Stimulated activated naive CD8-positive, alpha-beta T cell treated with anti-CD3 and anti-CD28 coated beads, Interleukin-15, Interleukin-2, amounts not matched to agents 100 ng/mL and 50 ng/mL, for 24 hours (primary cell): ENCODE results near the gene RAPGEF5.
A peak's percentile ranks its signal among the peaks of the same experiment; 100 is the strongest.

Experiments
- H3K27ac Mint-ChIP-seq: one replicate; pipeline ENCODE4 v1.8.0; 2021; ENCODE audit warnings: mild to moderate bottlenecking, mixed read lengths
- H3K27me3 Mint-ChIP-seq: one replicate; pipeline ENCODE4 v1.8.0; 2021; ENCODE audit warnings: mixed read lengths
- H3K36me3 Mint-ChIP-seq: one replicate; pipeline ENCODE4 v1.8.0; 2021; ENCODE audit warnings: low read depth, mixed read lengths
- H3K4me1 Mint-ChIP-seq: one replicate; pipeline ENCODE4 v1.8.0; 2021; ENCODE audit warnings: low read depth, mixed read lengths
- H3K4me3 Mint-ChIP-seq: one replicate; pipeline ENCODE4 v1.8.0; 2021; ENCODE audit warnings: mild to moderate bottlenecking, mixed read lengths
- H3K9me3 Mint-ChIP-seq: one replicate; pipeline ENCODE4 v1.8.0; 2021; ENCODE audit warnings: mixed read lengths

Gene RAPGEF5, protein sequence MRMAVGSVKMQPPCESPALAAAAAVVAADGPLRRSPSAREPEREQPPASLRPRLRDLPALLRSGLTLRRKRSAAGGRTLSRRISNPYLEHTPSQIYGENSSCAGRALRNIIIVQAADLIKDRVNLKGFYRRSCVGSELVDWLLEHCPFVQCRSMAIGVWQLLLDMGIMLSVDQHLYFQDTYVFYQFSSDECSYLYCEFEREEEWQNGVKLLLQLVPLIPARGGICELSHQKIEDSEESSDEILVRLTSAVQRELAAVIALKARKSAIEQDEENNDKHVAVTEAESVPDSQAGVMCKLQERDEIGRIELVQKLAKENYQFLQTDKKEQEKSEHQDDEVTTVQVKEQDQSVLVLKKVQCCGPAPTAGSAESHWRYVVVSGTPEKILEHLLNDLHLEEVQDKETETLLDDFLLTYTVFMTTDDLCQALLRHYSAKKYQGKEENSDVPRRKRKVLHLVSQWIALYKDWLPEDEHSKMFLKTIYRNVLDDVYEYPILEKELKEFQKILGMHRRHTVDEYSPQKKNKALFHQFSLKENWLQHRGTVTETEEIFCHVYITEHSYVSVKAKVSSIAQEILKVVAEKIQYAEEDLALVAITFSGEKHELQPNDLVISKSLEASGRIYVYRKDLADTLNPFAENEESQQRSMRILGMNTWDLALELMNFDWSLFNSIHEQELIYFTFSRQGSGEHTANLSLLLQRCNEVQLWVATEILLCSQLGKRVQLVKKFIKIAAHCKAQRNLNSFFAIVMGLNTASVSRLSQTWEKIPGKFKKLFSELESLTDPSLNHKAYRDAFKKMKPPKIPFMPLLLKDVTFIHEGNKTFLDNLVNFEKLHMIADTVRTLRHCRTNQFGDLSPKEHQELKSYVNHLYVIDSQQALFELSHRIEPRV

DNA sequence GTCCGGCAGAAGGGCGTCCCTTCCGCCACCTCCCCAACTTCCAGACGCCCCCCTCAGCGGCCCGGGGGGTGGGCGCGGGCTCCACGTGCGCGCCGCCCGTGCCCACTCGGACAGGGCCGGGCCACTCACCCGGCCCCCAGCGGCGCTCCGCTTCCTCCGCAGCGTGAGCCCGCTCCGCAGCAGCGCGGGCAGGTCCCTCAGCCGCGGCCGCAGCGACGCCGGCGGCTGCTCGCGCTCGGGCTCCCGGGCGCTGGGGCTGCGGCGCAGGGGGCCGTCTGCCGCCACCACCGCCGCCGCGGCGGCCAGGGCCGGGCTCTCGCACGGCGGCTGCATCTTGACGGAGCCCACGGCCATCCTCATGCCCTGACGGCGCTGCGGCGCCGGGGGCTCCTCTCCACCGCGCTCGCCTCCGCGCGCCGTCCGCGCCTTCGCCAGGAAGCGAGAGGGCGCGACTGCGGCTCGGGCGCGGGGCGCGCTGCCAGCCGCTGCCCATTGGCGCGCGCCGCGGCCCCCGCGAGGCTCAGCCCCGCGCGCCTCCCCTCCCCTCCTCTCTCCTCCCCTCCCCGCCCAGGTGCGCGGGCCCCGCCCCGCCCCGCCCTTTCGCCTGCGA lies at the start of gene RAPGEF5:
Gene RAPGEF5 (minus strand): TSS at position 454 of the 610 bp plus-strand sequence. CDS start 94 bp downstream, at position 360.
- H3K36me3 Mint-ChIP-seq, result no peaks in the 10 kb centered on the region
- H3K4me1 Mint-ChIP-seq, result no peaks in the 10 kb centered on the region
- no peak within 1 kb of the TSS for H3K27ac Mint-ChIP-seq
- H3K4me3 Mint-ChIP-seq, result peak within 1 kb of the TSS; percentile 72
- peaks cover 12% of the 10 kb centered on the region for H3K9me3 Mint-ChIP-seq
- H3K27me3 Mint-ChIP-seq, result peaks cover 44% of the 10 kb centered on the region

DNA sequence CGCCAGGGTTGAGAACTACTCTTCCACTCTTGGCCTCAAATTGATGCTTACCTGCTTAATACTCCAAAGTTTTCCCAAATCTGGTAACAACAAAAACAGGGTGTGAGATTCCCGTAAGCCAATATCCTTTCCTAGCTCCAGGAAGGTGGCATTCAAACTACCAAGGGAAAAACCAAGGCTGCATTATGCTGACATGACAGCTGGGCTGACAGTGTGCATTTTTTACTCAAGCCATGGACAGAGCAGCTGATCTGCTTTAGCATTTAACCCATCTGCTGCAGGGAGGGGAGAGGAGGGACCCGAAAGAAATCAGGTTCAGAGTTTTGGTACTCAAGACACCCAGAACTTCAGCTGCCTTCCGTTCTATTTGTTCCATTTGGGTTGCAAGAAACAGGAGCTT lies 49.8 kb upstream of the RAPGEF5 start:
- peaks cover 15% of the 10 kb centered on the region for H3K4me1 Mint-ChIP-seq
- H3K36me3 Mint-ChIP-seq, result no peaks in the 10 kb centered on the region
- no peak overlapping the region for H3K4me3 Mint-ChIP-seq
- H3K27me3 Mint-ChIP-seq, result no peaks in the 10 kb centered on the region
- no peak overlapping the region for H3K27ac Mint-ChIP-seq
- H3K9me3 Mint-ChIP-seq, result no peaks in the 10 kb centered on the region

GRCh38 chr7:22404421-22405023 lies 47.6 kb upstream of the RAPGEF5 start:
- Mint-ChIP-seq H3K4me1 (peaks cover 18% of the 10 kb centered on the region), H3K4me3 (no peak overlapping the region), H3K36me3 (no peaks in the 10 kb centered on the region), H3K27ac (no peak overlapping the region), H3K27me3 (no peaks in the 10 kb centered on the region), H3K9me3 (no peaks in the 10 kb centered on the region)

DNA sequence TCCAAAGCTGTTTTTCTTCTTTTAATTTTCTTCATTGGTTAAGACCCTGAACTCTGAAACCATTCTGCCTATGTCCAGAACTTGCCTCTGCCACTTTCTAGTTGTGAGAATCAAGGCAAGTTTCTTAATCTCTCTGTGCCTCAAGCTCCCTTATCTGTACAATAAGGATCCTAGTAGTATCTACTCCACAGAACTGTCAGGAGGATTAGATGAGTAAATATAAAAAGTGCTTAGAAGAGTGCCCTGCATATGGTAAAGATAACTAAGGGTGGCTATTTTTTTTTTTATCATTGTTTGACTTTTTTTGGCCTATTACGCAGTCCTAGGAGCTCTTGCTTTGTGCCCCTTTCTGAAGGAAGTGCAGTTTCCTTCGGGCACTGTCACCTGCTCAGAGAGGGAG lies 46.4 kb upstream of the RAPGEF5 start:
- no peaks in the 10 kb centered on the region for H3K9me3 Mint-ChIP-seq
- H3K36me3 Mint-ChIP-seq, result no peaks in the 10 kb centered on the region
- no peak overlapping the region for H3K4me3 Mint-ChIP-seq
- H3K27ac Mint-ChIP-seq, result no peak overlapping the region
- no peaks in the 10 kb centered on the region for H3K27me3 Mint-ChIP-seq
- H3K4me1 Mint-ChIP-seq, result peaks cover 18% of the 10 kb centered on the region

DNA sequence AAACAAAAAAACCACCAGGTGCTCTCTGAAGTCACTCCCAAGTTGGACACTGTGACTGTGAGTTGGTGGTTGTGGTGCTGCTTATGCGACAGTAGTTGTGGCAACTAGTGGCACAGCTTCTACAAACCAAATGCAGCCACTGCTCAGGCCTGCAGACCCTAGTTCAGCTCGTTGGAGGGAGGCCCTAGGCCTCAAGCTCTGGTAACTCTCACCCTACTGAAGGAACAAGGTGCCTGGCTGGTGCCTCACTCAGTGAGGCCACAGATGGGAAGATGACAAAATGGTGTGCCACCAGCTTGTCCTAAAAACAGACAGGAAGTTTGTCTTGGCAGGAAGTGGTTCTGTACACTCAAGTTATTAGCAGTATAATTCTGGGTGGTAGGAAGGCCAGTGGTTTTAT lies 45.3 kb upstream of the RAPGEF5 start:
- no peaks in the 10 kb centered on the region for H3K27me3 Mint-ChIP-seq
- H3K9me3 Mint-ChIP-seq, result no peaks in the 10 kb centered on the region
- no peak overlapping the region for H3K4me3 Mint-ChIP-seq
- peaks cover 18% of the 10 kb centered on the region for H3K4me1 Mint-ChIP-seq
- H3K27ac Mint-ChIP-seq, result no peak overlapping the region
- no peaks in the 10 kb centered on the region for H3K36me3 Mint-ChIP-seq

- H3K27ac Mint-ChIP-seq, result no peak overlapping the region
- H3K9me3 Mint-ChIP-seq, result no peaks in the 10 kb centered on the region
- H3K4me1 Mint-ChIP-seq, result peaks cover 18% of the 10 kb centered on the region
Measured at GRCh38 chr7:22400936-22401553, 44.1 kb upstream of the RAPGEF5 start.

DNA sequence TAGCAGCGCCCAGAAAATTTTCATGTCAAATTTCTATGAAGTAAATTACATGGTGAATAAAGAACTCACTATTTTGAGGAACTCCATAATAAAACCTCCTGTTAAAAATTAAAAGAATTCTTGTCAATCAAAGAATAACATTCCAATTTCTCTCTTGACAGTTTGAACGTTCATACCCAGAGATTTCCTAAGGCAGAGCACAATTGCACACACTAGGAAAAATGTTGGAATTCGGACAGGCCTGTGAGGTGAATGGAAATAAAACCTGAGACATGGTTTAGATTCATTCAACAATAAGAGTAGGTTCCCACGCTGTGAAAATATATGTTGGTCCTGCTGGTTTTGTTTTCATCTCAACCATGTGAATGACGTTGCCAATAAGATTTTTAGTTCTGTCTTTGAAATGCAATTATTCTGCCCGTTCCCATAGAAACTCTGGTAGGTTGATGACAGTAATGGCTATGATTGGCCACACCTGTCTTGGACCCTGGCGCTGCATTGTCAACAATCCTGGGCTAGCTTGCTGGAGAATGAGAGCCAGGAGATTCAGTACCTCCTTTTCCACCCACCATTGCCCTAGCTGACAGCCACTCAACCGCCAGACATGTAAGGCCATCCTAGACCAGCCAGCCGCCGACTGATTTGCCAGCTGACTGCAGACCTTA lies 43.3 kb upstream of the RAPGEF5 start:
- Mint-ChIP-seq H3K4me1 (peaks cover 18% of the 10 kb centered on the region), H3K27ac (no peak overlapping the region), H3K36me3 (no peaks in the 10 kb centered on the region), H3K4me3 (no peak overlapping the region), H3K9me3 (no peaks in the 10 kb centered on the region), H3K27me3 (no peaks in the 10 kb centered on the region)

More at GRCh38 chr7:22400936-22401553, 44.1 kb upstream of the RAPGEF5 start:
- H3K36me3 Mint-ChIP-seq, result no peaks in the 10 kb centered on the region
- H3K4me3 Mint-ChIP-seq, result no peak overlapping the region
- H3K27me3 Mint-ChIP-seq, result no peaks in the 10 kb centered on the region

DNA sequence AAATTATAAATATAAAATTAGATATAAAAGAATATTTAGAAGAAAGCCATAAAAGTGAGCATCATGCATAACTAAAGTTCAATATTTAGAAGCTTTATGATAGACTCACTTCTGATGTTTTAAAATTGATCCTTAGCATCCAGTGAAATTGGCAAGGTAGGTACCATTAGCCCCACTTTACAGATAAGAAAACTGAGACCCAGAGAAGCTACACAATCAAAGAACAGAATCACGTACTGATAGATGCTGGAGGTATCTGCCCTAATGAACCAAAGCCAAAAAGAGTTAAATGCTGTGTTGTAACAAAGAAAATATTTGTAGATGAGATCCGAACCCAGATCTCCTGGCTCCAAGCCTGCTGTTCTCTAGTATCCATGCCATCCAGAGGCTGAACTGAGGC lies 42.6 kb upstream of the RAPGEF5 start:
- no peaks in the 10 kb centered on the region for H3K27me3 Mint-ChIP-seq

DNA sequence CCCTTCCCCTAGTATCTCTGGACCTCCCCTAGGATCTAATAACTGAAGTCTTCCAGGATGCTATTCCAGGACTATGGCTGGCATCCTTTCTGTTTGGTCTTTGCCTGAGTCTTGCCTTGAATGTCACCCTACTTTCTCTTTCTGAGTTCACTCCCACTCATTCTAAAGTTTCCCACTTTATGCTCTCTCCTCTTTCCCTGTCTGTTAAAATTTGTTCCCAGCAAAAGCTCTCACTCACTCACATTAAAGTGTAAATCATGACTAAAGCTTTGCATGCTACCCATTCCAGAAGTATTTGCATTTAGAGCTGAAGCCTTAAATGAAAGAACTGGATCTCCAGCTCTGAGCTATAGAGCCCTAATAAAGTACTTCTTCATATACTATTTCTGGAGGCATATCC lies 42.1 kb upstream of the RAPGEF5 start:
- Mint-ChIP-seq H3K27me3 (no peaks in the 10 kb centered on the region), H3K4me1 (peaks cover 18% of the 10 kb centered on the region), H3K36me3 (no peaks in the 10 kb centered on the region), H3K27ac (no peak overlapping the region), H3K9me3 (no peaks in the 10 kb centered on the region), H3K4me3 (no peak overlapping the region)

More for the DNA sequence above, 42.6 kb upstream of the RAPGEF5 start:
- Mint-ChIP-seq H3K4me1 (peaks cover 18% of the 10 kb centered on the region), H3K4me3 (no peak overlapping the region), H3K36me3 (no peaks in the 10 kb centered on the region), H3K9me3 (no peaks in the 10 kb centered on the region), H3K27ac (no peak overlapping the region)

DNA sequence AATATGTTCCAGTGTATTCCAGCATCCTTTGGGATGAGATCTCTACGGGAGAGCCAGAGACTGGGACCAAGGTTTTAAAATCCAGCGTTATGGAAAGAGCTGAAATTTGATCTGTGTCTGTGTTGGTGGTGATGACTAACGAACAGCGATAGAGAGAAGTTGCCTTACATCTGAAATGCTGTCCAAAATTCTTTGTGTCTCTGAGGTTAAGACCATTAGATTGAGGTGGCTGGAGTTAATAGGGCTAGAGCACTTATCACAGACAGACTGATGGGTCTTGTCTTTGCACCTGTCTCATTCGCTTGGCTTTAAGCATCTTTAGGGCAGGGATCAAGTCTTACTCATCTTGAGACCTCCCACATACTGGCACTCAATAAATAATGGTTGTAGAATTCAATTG lies 41.0 kb upstream of the RAPGEF5 start:
- peaks cover 13% of the 10 kb centered on the region for H3K4me1 Mint-ChIP-seq
- no peaks in the 10 kb centered on the region for H3K36me3 Mint-ChIP-seq
- no peaks in the 10 kb centered on the region for H3K9me3 Mint-ChIP-seq
- no peak overlapping the region for H3K4me3 Mint-ChIP-seq
- no peaks in the 10 kb centered on the region for H3K27me3 Mint-ChIP-seq
- no peak overlapping the region for H3K27ac Mint-ChIP-seq

- Mint-ChIP-seq H3K4me3 (no peak overlapping the region), H3K27me3 (no peaks in the 10 kb centered on the region), H3K9me3 (no peaks in the 10 kb centered on the region)
Measured at GRCh38 chr7:22395222-22395621, 38.3 kb upstream of the RAPGEF5 start.

DNA sequence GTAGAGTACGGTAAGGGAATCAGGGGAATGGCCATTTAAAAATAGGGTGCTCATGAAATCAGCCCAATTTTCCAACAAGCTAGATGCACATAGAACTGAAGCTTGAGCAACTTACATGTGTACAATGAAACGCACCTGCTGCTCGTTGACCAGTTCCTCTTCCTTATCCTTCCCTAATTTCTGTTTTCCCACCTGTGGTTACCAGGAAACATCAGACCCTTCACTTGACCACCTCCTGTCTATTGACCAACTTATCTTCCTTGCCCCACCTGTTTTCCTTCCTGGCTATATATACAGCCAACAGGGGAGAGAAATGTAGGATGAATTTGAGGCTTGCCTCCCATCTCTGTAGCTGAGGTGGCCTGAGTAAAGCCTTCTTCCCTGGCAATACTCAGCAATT lies 37.8 kb upstream of the RAPGEF5 start:
- Mint-ChIP-seq H3K4me3 (no peak overlapping the region), H3K4me1 (no peaks in the 10 kb centered on the region), H3K36me3 (no peaks in the 10 kb centered on the region), H3K27me3 (no peaks in the 10 kb centered on the region), H3K9me3 (no peaks in the 10 kb centered on the region), H3K27ac (no peak overlapping the region)

More at GRCh38 chr7:22395222-22395621, 38.3 kb upstream of the RAPGEF5 start:
- Mint-ChIP-seq H3K4me1 (no peaks in the 10 kb centered on the region), H3K36me3 (no peaks in the 10 kb centered on the region), H3K27ac (no peak overlapping the region)

- Mint-ChIP-seq H3K36me3 (no peaks in the 10 kb centered on the region), H3K27me3 (no peaks in the 10 kb centered on the region), H3K4me3 (no peak overlapping the region), H3K9me3 (no peaks in the 10 kb centered on the region), H3K4me1 (no peaks in the 10 kb centered on the region), H3K27ac (no peak overlapping the region)
Measured at GRCh38 chr7:22393913-22394729, 37.2 kb upstream of the RAPGEF5 start.
